ENCODE data around the gene PDHA1.

Gene PDHA1

GRCh38 chrX:19377799-19378198, 34.1 kb downstream of the PDHA1 start:
- no peak for DNase-seq

GRCh38 chrX:19381326-19381725, 37.6 kb downstream of the PDHA1 start:
- DNase-seq: no peak

- DNase-seq: peak; percentile 61
Measured at GRCh38 chrX:19382555-19383145, 38.9 kb downstream of the PDHA1 start.

- no peak for DNase-seq
Measured at GRCh38 chrX:19386679-19387078, 43.0 kb downstream of the PDHA1 start.

- no peak for DNase-seq
Measured at GRCh38 chrX:19388064-19388679, 44.4 kb downstream of the PDHA1 start.

- no peak for DNase-seq
Measured at GRCh38 chrX:19388741-19389140, 45.0 kb downstream of the PDHA1 start.

- DNase-seq: no peak
Measured at GRCh38 chrX:19389227-19389845, 45.6 kb downstream of the PDHA1 start.

DNA sequence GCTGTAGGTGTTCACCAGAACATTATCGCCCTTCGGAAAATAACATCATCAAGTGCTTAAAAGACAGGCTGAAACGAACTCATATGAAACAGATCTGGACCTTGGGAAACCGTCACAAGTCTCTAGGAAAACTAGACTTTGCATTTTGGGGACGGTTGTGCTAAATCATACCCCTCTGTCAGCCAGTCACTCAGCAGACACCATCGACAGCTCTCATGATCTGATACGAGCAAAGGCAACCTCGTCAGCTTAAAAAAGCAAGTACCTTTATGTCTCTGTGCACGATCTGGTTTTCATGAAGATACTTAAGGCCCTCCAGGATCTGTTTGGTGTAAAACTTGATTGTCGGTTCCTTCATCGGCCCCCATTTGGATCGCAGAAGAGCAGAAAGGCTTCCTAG, 48.4 kb downstream of the PDHA1 start:
- no peak for DNase-seq

DNA sequence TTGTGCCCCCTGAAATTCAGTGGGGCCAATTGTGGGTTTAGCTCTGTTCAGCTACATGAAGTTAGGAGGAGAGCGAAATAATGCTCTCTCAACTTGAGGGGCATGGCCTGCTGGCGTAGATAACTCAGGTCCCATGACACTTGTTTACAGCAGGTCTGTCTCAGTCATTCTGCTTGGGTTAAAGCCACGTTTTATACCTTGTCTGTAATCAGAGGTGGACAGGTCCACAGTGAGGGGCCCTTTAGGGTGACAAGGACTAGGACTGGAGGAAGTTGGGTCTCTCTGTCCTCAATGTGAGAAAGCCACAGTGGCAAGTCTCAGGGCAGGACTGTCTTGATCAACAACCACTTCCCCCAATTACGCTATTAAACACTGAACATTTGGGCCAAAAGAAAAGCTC, 49.0 kb downstream of the PDHA1 start:
- no peak for DNase-seq

GRCh38 chrX:19403696-19404095, 60.0 kb downstream of the PDHA1 start:
- no peak for DNase-seq

DNA sequence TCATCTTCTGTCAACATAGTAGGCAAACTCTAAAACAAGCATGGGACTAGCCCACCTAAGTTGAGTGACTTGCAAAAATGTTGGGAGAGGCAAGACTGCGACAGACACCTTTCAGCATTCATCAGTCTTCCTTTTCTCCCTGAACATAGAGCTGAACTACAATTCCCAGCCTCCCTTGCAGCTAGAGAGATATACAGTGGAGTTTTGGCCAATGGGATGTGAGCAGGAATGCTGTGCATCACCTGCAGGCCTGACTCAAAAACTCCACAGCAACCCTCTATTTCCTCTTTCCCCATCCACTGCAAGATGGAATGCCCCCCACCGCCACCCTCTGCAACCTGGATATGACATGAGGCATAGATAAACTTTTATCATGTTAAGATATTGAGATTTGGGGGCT, 66.5 kb downstream of the PDHA1 start:
- no peak for DNase-seq
